GM12878 (cell line): ENCODE results near the gene SCN5A. TPM values are rescaled to one million over a fixed set of nuclear protein-coding genes. Genes with fewer than 3 reads are reported as not detected.

Source experiments
- ATAC-seq: fragments of 200-7000 bp; cut with Tn5 transposase; 3 replicates; pipeline ENCODE4 v1.9.1; 2020; ENCODE audit warnings: mild to moderate bottlenecking, moderate library complexity
- BruUV-seq: library from RNA; stranded (reverse); fragments of 400-500 nt; replicated peaks from 2 replicates; lab custom pipeline; 2021; lab: Mats Ljungman, UMichigan
- CTCF ChIA-PET: fragments of 300-600 bp; sonication (Branson Sonifier 250); formaldehyde crosslinking; extraction: SDS; loops from one replicate; lab custom pipeline; 2021; ENCODE audit warnings: inconsistent platforms; lab: Yijun Ruan, JAX
- POLR2A ChIA-PET: fragments of 350-600 bp; formaldehyde crosslinking; extraction: SDS; loops from one replicate; lab custom pipeline; 2021; ENCODE audit warnings: inconsistent platforms; lab: Charles Lee
- RAD21 ChIA-PET: fragments of 300-600 bp; sonication (Branson Sonifier 250); formaldehyde crosslinking; loops from one replicate; lab custom pipeline; 2023; ENCODE audit warnings: antibody characterized with exemption; ENCODE audit not compliant: unreplicated experiment; lab: Charles Lee
- SMC1A ChIA-PET: fragments of 300-600 bp; sonication (Branson Sonifier 250); formaldehyde crosslinking; loops from one replicate; lab custom pipeline; 2023; ENCODE audit not compliant: unreplicated experiment, uncharacterized antibody; lab: Charles Lee
- DNase-seq: peaks from one replicate; pipeline ENCODE4 v3.0.0-alpha.2; 2011; ENCODE audit warnings: low read depth, low spot score
- FAIRE-seq: peaks from 3 replicates; lab custom pipeline; 2011; peaks lifted over from hg19 to GRCh38; lab: Jason Lieb, UNC
- H2AFZ ChIP-seq: 2 replicates; pipeline ENCODE4 v1.6.0; 2011; ENCODE audit warnings: low read depth, low read length, control low read depth; ENCODE audit not compliant: control insufficient read depth
- H3K27ac ChIP-seq: 2 replicates; pipeline ENCODE4 v1.5.1; 2011; ENCODE audit warnings: control low read depth; ENCODE audit not compliant: control insufficient read depth, insufficient read depth
- H3K27me3 ChIP-seq, 2 experiments: replicated peaks in 1 of 2; 2 replicates each; pipeline versions ENCODE4 v1.6.0 to v1.6.1; 2011; ENCODE audit warnings: low read length in 1 of 2; ENCODE audit not compliant: control insufficient read depth in 2 of 2, insufficient read depth in 2 of 2
- H3K36me3 ChIP-seq, 2 experiments: 2 replicates each; pipeline ENCODE4 v1.5.1; 2011; ENCODE audit warnings: low read length in 1 of 2; ENCODE audit not compliant: control insufficient read depth in 2 of 2, insufficient read depth in 2 of 2
- H3K4me1 ChIP-seq: 2 replicates; pipeline ENCODE4 v1.6.1; 2011; ENCODE audit warnings: mild to moderate bottlenecking, low read length, moderate library complexity, mixed read lengths; ENCODE audit not compliant: control insufficient read depth, insufficient read depth
- H3K4me2 ChIP-seq: 2 replicates; pipeline ENCODE4 v1.6.0; 2011; ENCODE audit warnings: control low read depth; ENCODE audit not compliant: control insufficient read depth, insufficient read depth
- H3K4me3 ChIP-seq: fragments of 200-600 bp; sonication (generic); 2 replicates; pipeline ENCODE4 v1.5.1; 2016
- H3K79me2 ChIP-seq: 2 replicates; pipeline ENCODE4 v1.6.0; 2011; ENCODE audit warnings: low read length; ENCODE audit not compliant: control insufficient read depth, insufficient read depth
- H3K9ac ChIP-seq: 2 replicates; pipeline ENCODE4 v1.8.0; 2011; ENCODE audit warnings: low read length, control low read depth, mixed read lengths; ENCODE audit not compliant: control insufficient read depth, insufficient read depth
- H3K9me3 ChIP-seq: replicated peaks from 3 replicates; pipeline ENCODE4 v1.5.1; 2011; ENCODE audit warnings: mild to moderate bottlenecking, low read length; ENCODE audit not compliant: control insufficient read depth, insufficient read depth
- H4K20me1 ChIP-seq: 2 replicates; pipeline ENCODE4 v1.6.0; 2011; ENCODE audit not compliant: control insufficient read depth, insufficient read depth
- ATF2 ChIP-seq: IDR thresholded peaks from 2 replicates; pipeline ENCODE4 v1.6.1; 2012; ENCODE audit warnings: low read length, inconsistent platforms
- BHLHE40 ChIP-seq, 2 experiments: fragments of 450-650 bp in 1 of 2; IDR thresholded peaks; 2 replicates each; pipeline ENCODE4 v1.6.1; 2011 to 2017; ENCODE audit warnings: low read depth in 2 of 2, borderline replicate concordance in 1 of 2, improper control_type of control experiment in 1 of 2, low read length in 1 of 2, mild to moderate bottlenecking in 1 of 2
- EED ChIP-seq: sonication (generic); IDR thresholded peaks from 2 replicates; pipeline ENCODE4 v1.6.1; 2016; ENCODE audit warnings: antibody characterized with exemption, low read depth
- HDGF ChIP-seq: fragments of 450-650 bp; IDR thresholded peaks from 2 replicates; pipeline ENCODE4 v1.6.1; 2016; ENCODE audit warnings: antibody characterized with exemption
- IKZF2 ChIP-seq, 2 experiments: fragments of 450-650 bp; IDR thresholded peaks; 2 replicates each; pipeline ENCODE4 v1.6.1; 2017; ENCODE audit warnings: mild to moderate bottlenecking in 2 of 2, moderate library complexity in 2 of 2
- MTA3 ChIP-seq: IDR thresholded peaks from 2 replicates; pipeline ENCODE4 v1.6.1; 2012; ENCODE audit warnings: low read length, inconsistent platforms, borderline replicate concordance
- PKNOX1 ChIP-seq: fragments of 450-650 bp; IDR thresholded peaks from 2 replicates; pipeline ENCODE4 v1.6.1; 2016; ENCODE audit warnings: mild to moderate bottlenecking
- PML ChIP-seq: IDR thresholded peaks from 2 replicates; pipeline ENCODE4 v1.6.1; 2012; ENCODE audit warnings: low read length, inconsistent platforms
- RBBP5 ChIP-seq: fragments of 200-600 bp; sonication (generic); conservative IDR thresholded peaks from 2 replicates; pipeline ENCODE4 v1.6.1; 2016
- STAT1 ChIP-seq: fragments of 450-650 bp; conservative IDR thresholded peaks from 2 replicates; pipeline ENCODE4 v1.6.1; 2014; ENCODE audit warnings: antibody characterized with exemption, mild to moderate bottlenecking
- ZNF207 ChIP-seq: fragments of 450-650 bp; IDR thresholded peaks from 2 replicates; pipeline ENCODE4 v1.6.1; 2014; ENCODE audit warnings: antibody characterized with exemption, mild to moderate bottlenecking, borderline replicate concordance
- WGBS: methylation state at CpG from one replicate; pipeline ENCODE4 v1.1.6; 2016; ENCODE audit warnings: low lambda C conversion rate; ENCODE audit not compliant: insufficient replicate concordance, insufficient coverage; ENCODE audit errors: missing lambda C conversion rate; 5-methylcytosine and 5-hydroxymethylcytosine counted together
- in situ Hi-C: fragments of 300-500 bp; cut with MboI; formaldehyde crosslinking; loops from 9 replicates; pipeline ENCODE4 v1.14.3; 2018; ENCODE audit warnings: mixed read lengths
- intact Hi-C: fragments of 100-400 bp; cut with micrococcal nuclease; formaldehyde crosslinking; loops from one replicate; pipeline ENCODE4 v1.14.2; 2022; ENCODE audit not compliant: unreplicated experiment
- polyA plus RNA-seq, 11 experiments: library from polyadenylated mRNA; depleted of rRNA in 4 of 11; unstranded in 6 of 11; stranded (reverse) in 5 of 11; fragments of >200 nt; fragmentation: Nextera tagmentation in 4 of 11; fragmentation: Illumina TruSeq in 1 of 11; extraction: Ambion mirVana in 4 of 11; extraction: Trizol in 1 of 11; gene quantifications; 1 replicate in 1 of 11; 2 replicates in 10 of 11; pipeline versions ENCODE4 v1.2.1 to v1.2.3, GENCODE V29; 2011 to 2016; ENCODE audit warnings: inconsistent platforms in 2 of 11, missing spikeins in 2 of 11, low read depth in 1 of 11
- total RNA-seq, 4 experiments: library from RNA; depleted of rRNA in 3 of 4; stranded (reverse); fragments of >200 nt in 3 of 4; fragmentation: Illumina TruSeq in 1 of 4; extraction: Trizol in 1 of 4; gene quantifications; 2 replicates each; pipeline versions ENCODE4 v1.2.1 to v1.2.3, GENCODE V29; 2013 to 2021
- TF ChIP-seq, protein P1 (sequence below): fragments of 450-650 bp; conservative IDR thresholded peaks from 2 replicates; pipeline ENCODE4 v1.6.1; 2017; ENCODE audit warnings: mild to moderate bottlenecking, moderate library complexity

SCN5A gene
- total and polyA plus RNA-seq, 10 of the 15 experiments (the other 5 are each of a cell fraction or from before 2014, with no cell fraction given): not detected

DNA sequence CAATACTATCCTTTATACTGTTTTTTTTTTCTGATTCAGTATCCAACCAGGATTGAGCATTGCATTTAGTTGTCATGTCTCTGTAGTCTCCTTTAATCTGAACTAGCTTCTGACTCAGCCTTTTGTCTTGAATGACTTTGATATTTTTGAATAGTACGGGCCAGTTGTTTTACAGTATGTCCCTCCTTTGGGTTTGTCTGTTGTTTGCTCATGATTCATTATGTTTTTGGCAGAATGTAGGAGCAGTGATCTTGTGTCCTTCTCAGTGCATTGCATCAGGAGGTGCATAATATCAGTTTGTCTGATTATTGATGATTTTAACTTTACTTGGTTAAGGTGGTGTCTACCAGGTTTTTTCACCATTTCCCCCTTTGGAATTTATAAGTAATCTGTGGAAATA is 132.8 kb downstream of the SCN5A start:
- SMC1A ChIA-PET: interaction anchor here (1.5 kb wide), 1 partner anchor 483 kb away, joined by 5 read pairs; no protein-coding TSS in a partner anchor
- FAIRE-seq: no peak
- CTCF ChIA-PET: interaction anchor here (0.6 to 6.9 kb wide), 3 partner anchors 7 to 649 kb away, joined by 3 to 120 read pairs (median 4); no protein-coding TSS in a partner anchor

GRCh38 chr3:38515367-38515766 is 134.1 kb downstream of the SCN5A start:
- intact Hi-C loops: no loop called here
- H3K4me3 ChIP-seq: no peak overlapping the region
- H3K4me1 ChIP-seq: no peaks in the 10 kb centered on the region
- H3K27me3 ChIP-seq: no peaks in the 10 kb centered on the region
- H3K9me3 ChIP-seq: no peaks in the 10 kb centered on the region
- ATAC-seq: no peak
- H3K36me3 ChIP-seq: peaks cover 2 to 10% of the 10 kb centered on the region in 2 experiments
- DNase-seq: no peak
- POLR2A ChIA-PET: no interaction called here
- SMC1A ChIA-PET: interaction anchor here (1.1 kb wide), 1 partner anchor 8 kb away, joined by 3 read pairs; no protein-coding TSS in a partner anchor
- no peak for FAIRE-seq
- CTCF ChIA-PET: interaction anchor here (1.4 to 1.8 kb wide), 2 partner anchors 19 to 140 kb away, joined by 4 to 7 read pairs; partner anchors contain the start of gene EXOG
- RAD21 ChIA-PET: interaction anchor here (0.8 kb wide), 1 partner anchor 135 kb away, joined by 3 read pairs; no protein-coding TSS in a partner anchor
- in situ Hi-C loops: no loop called here
- no peaks in the 10 kb centered on the region for H3K79me2 ChIP-seq
- 98% methylated on average over 7 of the region's 7 CpGs for WGBS
- H3K27ac ChIP-seq: no peak overlapping the region
- no peaks in the 10 kb centered on the region for H4K20me1 ChIP-seq
- no peak overlapping the region for H3K4me2 ChIP-seq
- no TSS peak for BruUV-seq
- no peak overlapping the region for H2AFZ ChIP-seq
- H3K9ac ChIP-seq: no peak overlapping the region
- TF ChIP-seq, protein P1, sequence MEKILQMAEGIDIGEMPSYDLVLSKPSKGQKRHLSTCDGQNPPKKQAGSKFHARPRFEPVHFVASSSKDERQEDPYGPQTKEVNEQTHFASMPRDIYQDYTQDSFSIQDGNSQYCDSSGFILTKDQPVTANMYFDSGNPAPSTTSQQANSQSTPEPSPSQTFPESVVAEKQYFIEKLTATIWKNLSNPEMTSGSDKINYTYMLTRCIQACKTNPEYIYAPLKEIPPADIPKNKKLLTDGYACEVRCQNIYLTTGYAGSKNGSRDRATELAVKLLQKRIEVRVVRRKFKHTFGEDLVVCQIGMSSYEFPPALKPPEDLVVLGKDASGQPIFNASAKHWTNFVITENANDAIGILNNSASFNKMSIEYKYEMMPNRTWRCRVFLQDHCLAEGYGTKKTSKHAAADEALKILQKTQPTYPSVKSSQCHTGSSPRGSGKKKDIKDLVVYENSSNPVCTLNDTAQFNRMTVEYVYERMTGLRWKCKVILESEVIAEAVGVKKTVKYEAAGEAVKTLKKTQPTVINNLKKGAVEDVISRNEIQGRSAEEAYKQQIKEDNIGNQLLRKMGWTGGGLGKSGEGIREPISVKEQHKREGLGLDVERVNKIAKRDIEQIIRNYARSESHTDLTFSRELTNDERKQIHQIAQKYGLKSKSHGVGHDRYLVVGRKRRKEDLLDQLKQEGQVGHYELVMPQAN: no peak
- TF ChIP-seq ZNF207 (no peak), STAT1 (no peak), RBBP5 (no peak), ATF2 (no peak), PML (no peak), MTA3 (no peak)

More for the DNA sequence above, 132.8 kb downstream of the SCN5A start:
- intact Hi-C loops: no loop called here
- TF ChIP-seq IKZF2 (IDR thresholded peaks at IDR 0.05) (no peak), BHLHE40 (IDR thresholded peaks at IDR 0.05; ENCODE audit: borderline replicate concordance in 1 of 2, low read depth in 2 of 2, low read length in 1 of 2) (no peak), HDGF (no peak), PKNOX1 (no peak), EED (no peak)
- TF ChIP-seq, all 136 proteins: peak for 0
- Histone ChIP-seq H3K27ac (no peak overlapping the region), H3K36me3 (peaks cover 2 to 5% of the 10 kb centered on the region in 2 experiments; a peak in 3 of 4 replicates), H2AFZ (no peak overlapping the region), H3K9me3 (no peaks in the 10 kb centered on the region), H3K27me3 (no peaks in the 10 kb centered on the region), H3K9ac (no peak overlapping the region), H3K4me2 (no peak overlapping the region), H3K4me3 (no peak overlapping the region), H3K79me2 (no peaks in the 10 kb centered on the region), H4K20me1 (no peaks in the 10 kb centered on the region), H3K4me1 (no peaks in the 10 kb centered on the region)
- ChIA-PET RAD21 (no interaction called here), POLR2A (no interaction called here)
- in situ Hi-C loops: no loop called here
- ATAC-seq (no peak), DNase-seq (no peak)
- 0% methylated on average over 1 of the region's 1 CpG for WGBS
- no TSS peak for BruUV-seq
